ENCODE results near the gene GNG5. TPM values are rescaled to one million over a fixed set of nuclear protein-coding genes. Genes with fewer than 3 reads are reported as not detected.

The GNG5 gene
- total RNA-seq, 1 experiment from 2014 or later: 120 TPM

Other genes starting within 250 kb of the GNG5 start
- gene SAMD13, start 204.9 kb downstream of the GNG5 start, total RNA-seq (2014; rRNA removed; shearing (Covaris generic); ENCODE audit: low replicate concordance): 0.15 and 0.40 TPM in 2 replicates
- gene DNASE2B, start 108.1 kb downstream of the GNG5 start, total RNA-seq (2014; rRNA removed; shearing (Covaris generic); ENCODE audit: low replicate concordance): not detected in 2 replicates
- gene RPF1, start 27.3 kb downstream of the GNG5 start, total RNA-seq (2014; rRNA removed; shearing (Covaris generic); ENCODE audit: low replicate concordance): 55.3 and 61.7 TPM in 2 replicates
- not detected in 2 replicates for gene SPATA1, start 195 bp downstream of the GNG5 start, total RNA-seq (2014; rRNA removed; shearing (Covaris generic); ENCODE audit: low replicate concordance)
- 6.8 and 7.4 TPM in 2 replicates for gene CTBS, start 67.9 kb upstream of the GNG5 start, total RNA-seq (2014; rRNA removed; shearing (Covaris generic); ENCODE audit: low replicate concordance)
- gene SSX2IP, start 183.9 kb upstream of the GNG5 start, total RNA-seq (2014; rRNA removed; shearing (Covaris generic); ENCODE audit: low replicate concordance): 27.5 and 62.9 TPM in 2 replicates

Data from MG63 (cell line).